Spleen (tissue), 11 donors: ENCODE data around the gene PRKAA2. TPM values are rescaled to one million over a fixed set of nuclear protein-coding genes. Genes with fewer than 3 reads are reported as not detected.

ENCODE experiments used
- DNase-seq: peaks from one replicate; pipeline ENCODE4 v3.0.0-alpha.2; 2020
- H3K27ac ChIP-seq, 8 donors: fragments of 200-600 bp; sonication (generic) in 7 of 8; 1 replicate in 4 of 8; 2 replicates in 4 of 8; pipeline versions ENCODE4 v1.5.0 to v1.8.0; 2016 to 2021; ENCODE audit warnings: inconsistent platforms in 4 of 8, mild to moderate bottlenecking in 4 of 8, moderate library complexity in 1 of 8
- H3K27me3 ChIP-seq, 7 donors: fragments of 200-600 bp; sonication (generic) in 6 of 7; replicated peaks in 1 of 7; 1 replicate in 4 of 7; 2 replicates in 3 of 7; pipeline versions ENCODE4 v1.5.0 to v1.8.0; 2016 to 2021; ENCODE audit warnings: inconsistent platforms in 3 of 7, mild to moderate bottlenecking in 1 of 7
- H3K36me3 ChIP-seq, 6 donors: fragments of 200-600 bp; sonication (generic) in 5 of 6; 1 replicate in 4 of 6; 2 replicates in 2 of 6; pipeline versions ENCODE4 v1.5.0 to v1.8.0; 2016 to 2021; ENCODE audit warnings: inconsistent platforms in 2 of 6
- H3K4me1 ChIP-seq, 6 donors: fragments of 200-600 bp; sonication (generic) in 5 of 6; 1 replicate in 3 of 6; 2 replicates in 3 of 6; pipeline versions ENCODE4 v1.5.0 to v1.8.0; 2016 to 2021; ENCODE audit warnings: inconsistent platforms in 3 of 6
- H3K4me3 ChIP-seq, 8 donors: fragments of 200-600 bp; sonication (generic) in 7 of 8; 1 replicate in 4 of 8; 2 replicates in 4 of 8; pipeline versions ENCODE4 v1.5.0 to v1.8.0; 2016 to 2021; ENCODE audit warnings: inconsistent platforms in 4 of 8, mild to moderate bottlenecking in 4 of 8, moderate library complexity in 2 of 8
- H3K9me3 ChIP-seq, 8 donors: fragments of 200-600 bp; sonication (generic) in 7 of 8; 1 replicate in 4 of 8; 2 replicates in 4 of 8; pipeline versions ENCODE4 v1.5.0 to v1.8.0; 2016 to 2021; ENCODE audit warnings: inconsistent platforms in 4 of 8
- POLR2A ChIP-seq, 3 donors: fragments of 450-650 bp; IDR thresholded peaks; one replicate each; pipeline ENCODE4 v1.5.1; 2017; ENCODE audit warnings: antibody characterized with exemption in 3 of 3, mild to moderate bottlenecking in 1 of 3
- POLR2AphosphoS5 ChIP-seq, 3 donors: sonication (generic); formaldehyde crosslinking; IDR thresholded peaks; one replicate each; pipeline ENCODE4 v1.5.1; 2017; ENCODE audit warnings: antibody characterized with exemption in 3 of 3
- WGBS, 5 donors: extraction: QIAGEN DNeasy Blood & Tissue Kit in 3 of 5; methylation state at CpG; one replicate each; pipeline versions ENCODE4 v1.1.5 to v1.1.7; 2013 to 2018; 5-methylcytosine and 5-hydroxymethylcytosine counted together
- intact Hi-C: fragments of 100-400 bp; cut with DNase I; formaldehyde crosslinking; loops from one replicate; pipeline ENCODE4 v1.15.0; 2023; ENCODE audit warnings: low total_unique reads
- polyA plus RNA-seq, 3 donors: library from polyadenylated mRNA; stranded (reverse); fragments of 200-250 nt; gene quantifications; one replicate each; pipeline ENCODE4 v1.2.1, GENCODE V29; 2013
- total RNA-seq, 7 donors: library from RNA; depleted of rRNA in 3 of 7; stranded (reverse); fragments of >200 nt in 3 of 7; fragmentation: NEBNext Ultra II Directional in 4 of 7; extraction: Animal tissue kit (Norgen Biotek cat#: 25700) in 4 of 7; gene quantifications; one replicate each; pipeline versions ENCODE4 v1.1.0 to v1.2.1, GENCODE V29; 2016 to 2021
- TF ChIP-seq, protein P1 (sequence below), 11 experiments: fragments of 200-600 bp in 7 of 11; fragments of 450-650 bp in 4 of 11; sonication (generic) in 4 of 11; IDR thresholded peaks in 8 of 11; conservative IDR thresholded peaks in 3 of 11; 1 replicate in 7 of 11; 2 replicates in 4 of 11; pipeline versions ENCODE4 v1.4.0 to v1.8.0; 2016 to 2021; ENCODE audit warnings: antibody characterized with exemption in 11 of 11, inconsistent platforms in 4 of 11, mild to moderate bottlenecking in 1 of 11
- donor health status: healthy with polysubstance abuse.
- donor health status: DM: no; HTN: no; CAD: no; lungs with moderate emphysema.
- donor health status: DM: no; HTN: no; CAD: no.
- donor health status: Bipolar disorder and iron deficiency.
- donor health status: healthy.
- donor health status: DM: no; HTN: no; CAD: no.
- donor health status: DM: yes; HTN: yes; CAD: no.

Gene PRKAA2
- total and polyA plus RNA-seq, 10 donors = 0.24 to 6.0 (median 3.1) TPM

DNA sequence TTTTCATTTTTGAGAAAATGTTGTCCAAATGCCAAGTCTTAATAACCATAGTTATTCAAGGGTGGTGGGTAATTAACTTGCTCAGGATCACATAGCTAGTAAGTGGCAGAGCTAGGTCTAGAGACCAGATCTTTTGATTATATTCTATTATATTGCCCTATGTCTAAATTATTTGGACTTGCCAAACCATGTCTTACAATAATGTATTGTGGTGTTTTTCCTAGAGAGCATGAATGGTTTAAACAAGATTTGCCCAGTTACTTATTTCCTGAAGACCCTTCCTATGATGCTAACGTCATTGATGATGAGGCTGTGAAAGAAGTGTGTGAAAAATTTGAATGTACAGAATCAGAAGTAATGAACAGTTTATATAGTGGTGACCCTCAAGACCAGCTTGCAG lies 58.6 kb downstream of the PRKAA2 start:
- no peaks in the 10 kb centered on the region for H3K4me1 ChIP-seq
- TF ChIP-seq POLR2AphosphoS5 (IDR thresholded peaks at IDR 0.05) (no peak), POLR2A (IDR thresholded peaks at IDR 0.05) (no peak)
- TF ChIP-seq, protein P1, sequence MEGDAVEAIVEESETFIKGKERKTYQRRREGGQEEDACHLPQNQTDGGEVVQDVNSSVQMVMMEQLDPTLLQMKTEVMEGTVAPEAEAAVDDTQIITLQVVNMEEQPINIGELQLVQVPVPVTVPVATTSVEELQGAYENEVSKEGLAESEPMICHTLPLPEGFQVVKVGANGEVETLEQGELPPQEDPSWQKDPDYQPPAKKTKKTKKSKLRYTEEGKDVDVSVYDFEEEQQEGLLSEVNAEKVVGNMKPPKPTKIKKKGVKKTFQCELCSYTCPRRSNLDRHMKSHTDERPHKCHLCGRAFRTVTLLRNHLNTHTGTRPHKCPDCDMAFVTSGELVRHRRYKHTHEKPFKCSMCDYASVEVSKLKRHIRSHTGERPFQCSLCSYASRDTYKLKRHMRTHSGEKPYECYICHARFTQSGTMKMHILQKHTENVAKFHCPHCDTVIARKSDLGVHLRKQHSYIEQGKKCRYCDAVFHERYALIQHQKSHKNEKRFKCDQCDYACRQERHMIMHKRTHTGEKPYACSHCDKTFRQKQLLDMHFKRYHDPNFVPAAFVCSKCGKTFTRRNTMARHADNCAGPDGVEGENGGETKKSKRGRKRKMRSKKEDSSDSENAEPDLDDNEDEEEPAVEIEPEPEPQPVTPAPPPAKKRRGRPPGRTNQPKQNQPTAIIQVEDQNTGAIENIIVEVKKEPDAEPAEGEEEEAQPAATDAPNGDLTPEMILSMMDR (IDR thresholded peaks at IDR 0.05 in 8 of 11, conservative IDR thresholded peaks at IDR 0.05 in 3 of 11) = no peak
- H3K4me3 ChIP-seq = no peak overlapping the region
- no peaks in the 10 kb centered on the region for H3K27me3 ChIP-seq
- intact Hi-C loops = no loop called here
- H3K9me3 ChIP-seq = peaks cover 2 to 19% (median 11%) of the 10 kb centered on the region in 8 donors
- H3K36me3 ChIP-seq = no peaks in the 10 kb centered on the region
- no peak overlapping the region for H3K27ac ChIP-seq
- 61 to 83% (median 77%) methylated on average over 1 of the region's 1 CpG for WGBS, 5 donors
- no peak for DNase-seq

DNA sequence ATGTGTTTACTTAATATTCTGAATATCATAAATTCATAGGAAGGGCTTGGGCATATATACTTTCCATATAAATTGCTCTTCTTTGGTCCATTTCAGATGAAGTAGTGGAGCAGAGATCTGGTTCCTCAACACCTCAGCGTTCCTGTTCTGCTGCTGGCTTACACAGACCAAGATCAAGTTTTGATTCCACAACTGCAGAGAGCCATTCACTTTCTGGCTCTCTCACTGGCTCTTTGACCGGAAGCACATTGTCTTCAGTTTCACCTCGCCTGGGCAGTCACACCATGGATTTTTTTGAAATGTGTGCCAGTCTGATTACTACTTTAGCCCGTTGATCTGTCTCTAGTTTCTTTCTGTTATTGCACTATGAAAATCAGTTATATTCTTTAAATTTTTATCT lies 62.3 kb downstream of the PRKAA2 start:
- Histone ChIP-seq H3K36me3 (no peaks in the 10 kb centered on the region), H3K27me3 (peaks cover 0 to 10% (median 0%) of the 10 kb centered on the region in 7 donors), H3K27ac (no peak overlapping the region), H3K9me3 (no peaks in the 10 kb centered on the region), H3K4me3 (no peak overlapping the region), H3K4me1 (no peaks in the 10 kb centered on the region)
- whole genome bisulfite sequencing, 5 donors = 80 to 91% (median 86%) methylated on average over 4 of the region's 4 CpGs
- no peak for DNase-seq
- intact Hi-C loops = no loop called here
- TF ChIP-seq POLR2AphosphoS5 (IDR thresholded peaks at IDR 0.05) = no peak
- no peak for TF ChIP-seq POLR2A (IDR thresholded peaks at IDR 0.05)
- TF ChIP-seq, protein P1 (IDR thresholded peaks at IDR 0.05 in 8 of 11, conservative IDR thresholded peaks at IDR 0.05 in 3 of 11) = no peak

DNA sequence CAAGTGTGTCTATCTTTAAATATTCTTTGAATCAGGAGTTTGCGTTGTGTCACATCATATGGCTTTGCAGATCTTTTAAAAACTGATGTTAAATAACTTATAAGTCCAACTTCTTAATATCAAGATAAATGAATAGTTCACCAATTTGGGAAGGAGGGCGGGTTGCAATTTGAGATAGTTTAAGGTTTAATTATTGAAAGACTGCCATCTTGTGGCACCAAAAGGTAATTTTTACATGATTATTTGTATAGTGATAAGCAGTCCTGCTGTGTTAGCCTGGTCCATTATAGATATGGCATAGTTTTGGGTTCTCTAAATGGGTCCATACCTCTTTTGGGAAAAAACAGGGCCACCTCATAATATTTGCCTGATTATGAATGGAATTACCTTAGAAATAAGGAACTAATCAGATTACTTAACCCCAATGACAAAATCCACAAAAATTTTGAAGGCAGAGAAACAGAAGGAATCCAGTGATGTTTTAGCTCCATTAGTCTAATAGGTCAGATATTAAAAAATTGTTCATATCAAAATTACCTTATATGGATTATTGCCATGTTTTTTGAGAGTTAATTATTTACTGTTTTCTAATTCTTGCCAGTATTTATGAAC lies 64.3 kb downstream of the PRKAA2 start:
- Histone ChIP-seq H3K9me3 (no peaks in the 10 kb centered on the region), H3K27me3 (peaks cover 0 to 10% (median 0%) of the 10 kb centered on the region in 7 donors), H3K27ac (no peak overlapping the region), H3K36me3 (no peaks in the 10 kb centered on the region), H3K4me1 (no peaks in the 10 kb centered on the region), H3K4me3 (no peak overlapping the region)
- DNase-seq = no peak
- WGBS, 5 donors = 6 to 23% (median 14%) methylated on average over 2 of the region's 2 CpGs
- intact Hi-C loops = no loop called here
- no peak for TF ChIP-seq POLR2A (IDR thresholded peaks at IDR 0.05)
- TF ChIP-seq, protein P1 (IDR thresholded peaks at IDR 0.05 in 8 of 11, conservative IDR thresholded peaks at IDR 0.05 in 3 of 11) = peak in 9 of 11 experiments; percentile 18 to 61 (median 52)

DNA sequence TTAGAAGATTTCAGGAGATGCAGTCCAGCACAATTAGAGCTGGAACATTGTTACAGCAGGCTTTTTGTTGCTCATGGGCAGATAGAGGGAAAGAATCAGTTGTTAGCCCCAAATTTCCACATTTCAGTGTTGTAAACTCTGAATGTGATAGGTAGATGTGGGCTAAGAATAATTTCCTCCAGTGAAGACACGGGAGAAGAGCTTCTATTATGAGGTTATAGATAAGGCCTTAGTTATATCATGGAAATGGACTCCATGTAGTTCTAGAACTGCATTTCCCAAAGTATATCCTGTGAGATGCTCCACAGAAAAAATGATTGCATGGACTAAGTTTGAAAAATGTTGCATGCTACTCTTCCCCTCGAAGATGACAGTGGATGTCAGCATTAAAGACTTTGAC lies 64.9 kb downstream of the PRKAA2 start:
- no peak for DNase-seq
- no peaks in the 10 kb centered on the region for H3K4me1 ChIP-seq
- H3K36me3 ChIP-seq = no peaks in the 10 kb centered on the region
- intact Hi-C loops = loop anchor here (10.0 kb wide), 1 partner anchor 1425 kb away; no protein-coding TSS in a partner anchor
- H3K27ac ChIP-seq = no peak overlapping the region
- WGBS, 5 donors = 48 to 64% (median 60%) methylated on average over 2 of the region's 2 CpGs
- no peak overlapping the region for H3K4me3 ChIP-seq
- H3K9me3 ChIP-seq = no peaks in the 10 kb centered on the region
- no peak for TF ChIP-seq POLR2AphosphoS5 (IDR thresholded peaks at IDR 0.05)
- no peak for TF ChIP-seq POLR2A (IDR thresholded peaks at IDR 0.05)
- TF ChIP-seq, protein P1 (IDR thresholded peaks at IDR 0.05 in 8 of 11, conservative IDR thresholded peaks at IDR 0.05 in 3 of 11) = no peak
- peaks cover 0 to 10% (median 0%) of the 10 kb centered on the region in 7 donors for H3K27me3 ChIP-seq
